ENCODE data around the gene HUS1.

Gene HUS1

DNA sequence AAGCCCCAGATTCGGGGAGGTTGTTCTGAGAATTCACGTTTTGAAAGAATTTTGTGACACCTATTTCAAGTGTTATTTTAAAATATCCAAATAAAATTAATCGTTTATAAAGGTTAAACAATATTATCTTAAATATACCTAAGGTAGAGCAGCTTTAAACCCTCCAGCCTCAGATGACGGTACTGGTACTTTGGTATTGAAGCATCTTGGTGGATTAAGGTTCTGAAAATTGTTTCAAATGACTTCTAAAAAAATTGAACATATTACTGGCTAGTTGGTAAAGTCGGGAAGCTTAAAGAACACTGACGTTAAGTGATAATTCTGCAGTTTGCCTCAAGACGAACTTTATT is 392 bp upstream of the HUS1 start:
- DNase-seq (ENCODE audit: low read depth, low spot score): no peak

DNA sequence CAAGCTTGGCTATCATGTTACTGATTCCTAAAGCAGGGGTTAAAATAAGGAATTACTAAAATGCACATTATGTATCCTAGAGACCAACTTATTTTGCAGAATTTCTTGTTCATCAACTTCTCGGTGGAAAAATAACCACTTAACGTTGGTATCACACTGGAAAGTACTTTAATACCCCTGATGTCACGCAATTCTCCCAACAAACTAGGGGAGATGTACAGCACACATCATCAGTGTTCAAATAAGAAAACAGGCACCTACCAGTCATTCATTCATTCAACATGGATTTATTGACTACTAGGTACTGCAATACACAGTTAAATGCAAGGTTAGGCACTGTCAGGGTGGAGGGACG is 648 bp downstream of the HUS1 start:
- no peak for DNase-seq (ENCODE audit: low read depth, low spot score)

DNA sequence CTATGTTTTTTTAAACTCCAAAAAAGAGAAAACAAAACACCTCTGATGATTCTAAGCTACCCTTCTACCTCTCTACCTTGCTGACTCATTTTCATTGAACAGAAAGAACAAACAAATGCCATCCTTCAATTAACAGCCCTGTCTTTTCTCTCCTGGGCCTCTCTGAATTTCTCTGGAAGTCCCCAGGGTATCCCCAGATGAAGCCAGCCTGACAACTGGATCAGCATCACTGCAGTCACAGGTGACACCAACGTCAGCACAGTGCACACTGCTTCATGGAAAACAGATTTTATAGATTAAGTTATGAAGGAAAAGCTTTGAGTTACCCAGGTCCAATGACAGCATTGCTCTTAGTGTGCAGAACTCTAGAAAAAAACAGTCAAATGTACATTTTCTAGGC is 5.7 kb downstream of the HUS1 start:
- no peak for DNase-seq (ENCODE audit: low read depth, low spot score)

DNA sequence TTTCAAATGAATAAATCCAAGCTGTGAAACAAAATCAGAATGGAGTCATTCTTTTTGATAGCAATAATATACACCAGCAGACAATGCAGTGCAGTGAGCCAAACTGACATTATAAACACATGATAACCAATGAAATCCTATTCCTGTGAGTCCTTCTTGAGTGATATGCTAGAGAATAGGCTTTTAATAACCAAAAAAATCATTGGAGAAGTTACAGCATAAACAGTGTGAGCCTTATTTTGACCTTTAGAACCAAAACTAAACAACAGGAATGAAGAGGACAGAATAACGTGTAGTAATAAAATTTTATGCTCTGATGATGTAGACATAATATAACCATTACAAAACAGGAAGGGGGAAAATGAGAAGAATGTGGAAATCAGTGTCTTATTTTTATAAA is 8.7 kb downstream of the HUS1 start:
- no peak for DNase-seq (ENCODE audit: low read depth, low spot score)

DNA sequence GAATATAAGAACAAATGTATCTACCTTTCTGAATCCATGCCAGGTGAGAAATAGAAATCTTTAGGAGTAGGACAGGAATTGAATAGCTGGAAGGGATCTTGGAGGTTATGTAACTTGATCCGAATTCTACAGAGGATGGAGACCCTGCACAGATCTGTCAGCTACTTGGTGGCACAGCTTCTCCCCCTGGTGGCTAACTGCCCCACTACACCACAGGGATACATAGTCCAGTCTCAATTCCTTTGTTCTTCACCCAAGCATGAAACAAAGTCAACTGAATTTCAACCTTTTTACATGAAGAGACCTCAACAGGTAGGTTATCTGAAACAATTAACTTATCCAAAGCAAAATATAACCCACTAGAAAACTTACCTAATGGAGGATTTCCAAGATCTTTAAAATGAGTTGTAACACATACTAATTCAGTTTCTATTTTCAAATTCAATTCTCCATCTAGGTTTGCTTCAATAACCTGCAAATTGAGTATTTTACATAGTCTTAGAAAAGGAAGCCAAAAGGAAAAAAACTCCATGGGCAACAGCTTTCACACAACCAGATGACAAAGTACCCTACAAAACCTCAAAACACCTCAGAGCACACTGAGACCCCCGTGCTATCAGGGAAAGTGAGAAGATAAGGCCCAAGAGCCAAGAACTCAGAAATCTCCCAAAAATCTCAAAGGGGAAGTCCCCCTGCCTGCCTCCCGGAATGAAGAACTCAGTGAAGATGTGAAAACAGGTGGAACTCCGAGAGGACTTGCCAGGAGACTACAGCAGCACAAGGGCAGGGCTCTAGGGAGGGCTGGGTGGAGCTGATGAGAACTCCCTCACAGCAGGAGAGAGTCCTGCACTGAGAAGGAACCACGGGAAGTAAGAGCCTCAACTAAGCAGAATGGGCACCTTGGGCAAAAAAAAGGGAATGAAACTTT is 10.3 kb downstream of the HUS1 start:
- DNase-seq (ENCODE audit: low read depth, low spot score): no peak

DNA sequence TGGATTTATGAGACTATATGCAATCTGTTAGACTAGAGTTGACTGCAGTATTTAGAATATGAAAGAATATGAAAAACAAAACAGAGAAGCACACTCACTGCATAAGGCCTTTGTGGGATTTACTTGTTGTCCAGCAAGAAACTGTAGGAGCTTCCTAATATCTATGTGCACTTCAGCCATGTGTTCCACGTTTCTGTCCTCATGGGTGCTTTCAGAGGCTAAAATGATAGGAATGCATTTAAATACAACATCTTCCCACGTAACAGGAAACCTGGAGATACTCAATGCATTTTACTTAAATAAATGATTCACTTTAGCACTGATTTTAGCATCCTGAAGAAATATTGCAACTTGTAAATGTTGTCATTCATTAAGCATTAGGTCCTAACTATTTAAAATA is 11.7 kb downstream of the HUS1 start:
- DNase-seq (ENCODE audit: low read depth, low spot score): no peak

DNA sequence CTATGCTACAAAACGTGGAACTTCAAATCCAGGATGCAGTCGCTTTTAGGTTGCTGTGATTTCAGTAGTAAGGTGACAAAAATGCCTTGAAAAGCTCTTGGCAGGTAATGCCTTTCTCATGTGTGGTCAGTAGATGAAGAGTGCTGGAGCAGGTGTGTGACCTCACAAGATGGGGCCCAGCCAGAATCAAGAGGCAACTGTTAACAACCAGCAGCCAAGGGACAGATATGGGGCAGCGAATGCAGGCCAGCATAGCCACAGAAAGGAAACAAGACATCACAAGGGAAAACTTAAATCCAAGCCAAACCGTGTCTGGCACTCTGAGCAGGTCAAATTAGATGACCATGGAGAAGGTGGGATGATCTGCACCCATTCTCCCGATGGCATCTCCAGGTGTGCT is 12.3 kb downstream of the HUS1 start:
- DNase-seq (ENCODE audit: low read depth, low spot score): no peak

DNA sequence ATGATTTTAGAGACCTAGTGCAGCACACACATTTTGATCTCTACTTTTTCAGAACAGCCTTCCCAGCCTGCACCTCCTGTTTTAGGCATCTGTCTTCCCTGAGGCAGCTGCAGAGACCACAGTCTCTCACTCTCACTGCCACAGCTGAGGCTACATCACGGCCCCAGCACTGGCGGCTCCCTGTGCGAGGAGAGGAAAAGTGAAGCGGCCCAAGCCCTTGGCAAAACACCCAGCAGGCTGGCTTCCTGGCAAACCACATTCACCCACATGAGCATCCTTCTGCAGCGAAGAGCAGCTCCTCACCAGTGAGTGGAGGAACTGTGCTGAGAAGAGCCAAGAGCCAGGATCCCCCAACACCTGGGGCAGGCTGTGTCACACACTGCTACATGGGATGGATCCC is 14.0 kb downstream of the HUS1 start:
- no peak for DNase-seq (ENCODE audit: low read depth, low spot score)

DNA sequence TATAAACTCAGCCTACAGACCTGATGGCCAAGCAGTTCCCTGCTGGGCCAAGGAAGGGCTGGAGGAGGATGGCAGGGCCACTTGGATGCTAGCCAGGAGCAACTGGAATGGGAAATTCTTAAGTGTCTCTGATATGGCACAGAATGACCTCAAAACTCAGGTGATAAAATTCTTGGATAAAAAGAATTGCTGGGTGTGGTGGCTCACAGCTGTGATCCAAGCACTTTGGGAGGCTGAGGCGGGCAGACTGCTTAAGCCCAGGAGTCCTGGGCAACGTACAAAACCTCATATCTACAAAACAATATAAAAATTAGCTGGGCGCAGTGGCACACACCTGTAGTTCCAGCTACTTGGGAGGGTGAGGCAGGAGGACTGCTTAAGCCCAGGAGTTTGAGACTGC is 17.2 kb downstream of the HUS1 start:
- no peak for DNase-seq (ENCODE audit: low read depth, low spot score)

DNA sequence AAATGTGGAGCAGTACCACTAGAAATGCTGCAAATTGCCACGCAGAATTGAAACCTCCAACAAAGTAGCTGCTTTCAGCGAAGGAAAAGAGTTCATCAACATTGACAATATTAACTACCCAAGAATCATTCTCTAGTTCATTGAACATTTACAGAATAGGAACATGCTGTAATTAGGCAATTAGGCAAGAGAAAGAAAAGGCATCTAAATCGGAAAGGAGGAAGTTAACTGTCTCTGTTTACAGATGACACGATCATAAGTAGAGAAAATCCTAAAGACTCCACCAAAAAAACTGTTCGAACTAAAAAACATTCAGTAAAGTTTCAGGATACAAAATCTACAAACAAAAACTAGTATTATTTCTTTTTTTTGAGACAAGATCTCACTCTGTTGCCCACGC is 22.3 kb downstream of the HUS1 start:
- no peak for DNase-seq (ENCODE audit: low read depth, low spot score)

DNA sequence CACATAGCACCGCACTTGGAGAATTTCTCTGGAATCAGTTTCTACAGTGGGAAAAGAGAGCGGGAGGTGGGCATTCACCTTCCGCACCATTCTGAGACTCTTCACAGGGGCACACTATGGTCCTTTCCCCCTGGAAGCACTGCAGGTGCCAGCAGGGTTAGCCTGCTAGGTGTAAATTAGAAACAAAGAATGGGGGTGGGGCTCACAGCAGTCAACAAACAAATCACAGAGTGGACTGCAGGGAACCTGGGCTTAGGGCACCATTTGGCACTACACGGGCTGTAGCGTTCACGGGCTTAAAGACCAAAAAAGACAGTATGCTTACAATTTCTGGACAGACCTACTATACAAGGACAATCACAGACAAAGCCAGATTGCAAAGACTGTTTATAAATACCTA is 23.2 kb downstream of the HUS1 start:
- no peak for DNase-seq (ENCODE audit: low read depth, low spot score)

DNA sequence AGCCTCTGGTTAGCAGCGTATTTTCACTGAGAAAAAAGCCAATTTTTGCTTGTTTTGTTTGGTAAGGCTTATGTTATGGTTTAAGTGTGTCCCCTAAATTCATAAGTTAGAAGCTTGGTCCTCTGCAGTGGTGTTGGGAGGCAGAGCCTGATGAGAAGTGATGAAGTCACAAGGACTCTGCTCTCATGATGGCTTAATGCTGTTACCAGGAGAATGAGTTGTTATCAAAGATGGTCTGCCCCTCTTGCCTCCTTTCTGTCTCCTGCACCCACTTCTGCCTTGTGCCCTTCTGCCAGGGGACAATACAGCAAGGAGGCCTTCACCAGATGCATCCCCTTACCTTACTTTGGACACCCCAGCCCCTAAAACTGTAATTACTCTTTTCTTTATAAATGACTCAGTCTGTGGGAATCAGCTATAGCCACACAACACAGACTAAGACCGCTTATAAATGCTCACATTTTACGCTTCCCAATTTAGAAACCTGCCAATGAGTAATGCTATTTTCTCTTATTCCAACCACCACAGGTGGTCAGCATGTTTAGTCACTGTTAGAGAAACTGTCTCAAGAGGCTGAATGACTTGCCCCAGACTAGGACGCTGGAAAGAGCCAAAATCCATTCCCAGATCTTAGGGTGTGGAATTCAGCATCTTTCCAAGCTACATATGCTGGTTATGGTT is 25.0 kb downstream of the HUS1 start:
- DNase-seq (ENCODE audit: low read depth, low spot score): no peak

DNA sequence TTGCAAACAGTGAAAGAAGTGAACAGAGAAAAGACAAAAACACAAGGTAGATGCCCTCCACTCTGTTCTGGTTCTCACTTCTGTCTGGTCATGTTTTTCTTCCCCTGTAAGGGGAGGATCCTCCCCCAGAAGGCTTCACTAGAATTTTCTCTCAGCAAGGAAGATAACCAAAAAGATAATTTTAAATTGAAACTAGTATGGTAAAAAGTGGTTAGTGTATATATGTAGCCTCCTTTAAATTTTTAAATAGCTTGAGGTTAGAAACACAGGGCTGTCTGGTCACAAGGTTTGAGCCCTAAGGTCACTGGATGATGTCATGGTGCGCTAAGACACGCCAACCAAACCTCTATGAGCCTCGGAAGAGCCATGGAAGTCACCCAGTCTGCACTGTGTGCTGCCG is 25.6 kb downstream of the HUS1 start:
- no peak for DNase-seq (ENCODE audit: low read depth, low spot score)

DNA sequence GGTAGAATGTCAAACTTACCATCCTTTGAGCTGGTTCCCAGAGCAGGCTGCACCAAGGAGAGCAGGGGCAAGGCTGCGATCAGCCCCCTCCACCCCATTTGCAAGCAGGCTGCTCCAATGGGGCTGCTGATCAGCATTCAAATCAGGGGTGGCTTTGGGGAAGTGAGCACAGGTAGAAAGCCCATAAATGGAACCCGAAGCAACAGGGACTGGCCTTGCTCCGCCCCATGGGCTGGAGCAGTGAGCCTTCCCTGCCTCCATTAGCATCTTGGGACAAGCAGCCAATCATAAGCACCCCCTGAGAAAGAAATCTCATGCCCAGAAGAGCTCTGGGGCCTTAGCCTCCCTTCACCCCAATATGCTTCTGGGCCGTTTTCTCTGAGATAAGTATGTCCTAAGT is 27.2 kb downstream of the HUS1 start:
- DNase-seq (ENCODE audit: low read depth, low spot score): no peak

DNA sequence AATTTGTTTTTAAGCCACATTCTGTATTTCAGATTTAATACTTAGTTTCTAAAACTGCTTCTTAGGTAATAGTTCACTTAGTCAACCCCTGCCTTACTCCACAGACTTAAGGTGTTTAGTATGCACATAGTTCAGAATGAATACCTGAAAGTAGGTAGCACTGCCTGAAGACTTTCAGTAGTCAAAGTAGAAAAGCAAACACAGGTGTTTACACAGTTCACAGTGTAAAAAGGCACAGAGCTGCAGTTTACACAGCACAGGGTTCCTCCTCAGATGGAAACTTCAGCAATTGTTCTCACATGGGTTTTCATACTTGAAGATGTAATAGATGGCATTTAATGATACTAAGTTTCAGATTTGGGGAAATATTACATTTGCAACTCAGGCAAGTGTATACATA is 28.0 kb downstream of the HUS1 start:
- no peak for DNase-seq (ENCODE audit: low read depth, low spot score)

DNA sequence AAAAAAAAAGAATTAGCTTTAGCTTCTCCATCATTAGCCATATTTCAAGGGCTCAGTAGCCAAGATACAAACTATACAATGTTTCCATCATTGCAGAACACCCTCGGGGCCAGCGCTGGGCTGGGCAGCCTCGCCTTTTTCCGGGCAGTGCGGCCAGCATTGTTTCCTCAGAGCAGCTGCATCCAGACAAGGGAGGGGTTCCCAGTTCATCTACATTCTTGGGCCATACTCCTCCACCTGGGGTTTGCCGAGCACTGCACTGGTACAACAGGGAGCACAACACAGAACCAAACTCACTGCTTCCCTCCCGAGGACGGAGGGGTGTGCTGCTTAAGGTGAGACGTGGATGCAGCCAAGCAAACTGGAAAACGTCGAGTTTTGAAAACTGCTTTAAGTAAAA is 28.7 kb downstream of the HUS1 start:
- no peak for DNase-seq (ENCODE audit: low read depth, low spot score)

DNA sequence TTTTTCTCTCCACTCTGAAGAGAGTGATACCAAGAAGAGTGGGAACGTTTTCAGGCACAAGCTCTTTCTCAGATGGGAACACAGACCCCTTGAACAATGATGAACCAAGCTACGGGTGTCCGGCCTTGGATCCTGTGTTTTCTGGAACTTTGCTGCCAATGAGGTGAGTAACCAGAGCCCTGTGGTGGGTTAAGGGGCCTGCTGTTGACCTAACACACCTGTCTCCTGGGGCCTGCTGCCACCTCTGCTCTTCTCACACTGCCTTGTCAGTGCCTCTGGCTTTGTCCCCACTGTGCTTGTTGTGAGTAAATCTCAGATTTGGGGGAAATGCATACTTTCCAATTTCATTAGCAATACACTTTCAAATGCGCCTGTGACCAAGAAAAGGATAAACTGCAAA is 29.7 kb downstream of the HUS1 start:
- DNase-seq (ENCODE audit: low read depth, low spot score): no peak

DNA sequence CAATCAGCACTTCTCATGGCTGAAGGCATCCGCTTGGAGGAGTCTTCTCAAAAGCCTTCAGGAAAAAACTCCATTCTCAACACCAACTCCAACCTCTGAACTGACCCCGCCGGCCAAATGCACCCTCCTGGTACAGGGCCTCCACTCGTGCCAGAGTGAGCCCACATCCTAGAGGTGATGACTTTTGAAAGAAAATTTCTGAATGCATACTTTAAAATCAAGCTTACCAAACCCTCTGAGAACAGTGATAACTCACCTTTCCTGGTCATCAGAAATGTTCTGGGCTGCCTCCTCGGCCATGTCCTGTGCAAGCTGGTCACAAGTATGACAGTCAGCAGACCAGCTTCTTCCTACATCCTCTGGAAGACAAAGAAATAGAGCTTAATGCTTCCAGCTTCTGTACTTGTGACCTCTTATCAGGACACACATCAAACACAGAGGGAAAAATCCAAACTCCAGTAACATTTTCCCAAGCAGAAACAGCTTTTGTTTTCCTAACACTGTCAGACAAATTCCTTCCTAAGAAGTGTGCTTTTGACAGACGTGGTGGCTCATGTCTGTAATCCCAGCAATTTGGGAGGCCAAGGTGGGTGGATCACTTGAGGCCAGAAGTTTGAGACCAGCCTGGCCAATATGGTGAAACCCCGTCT is 31.1 kb downstream of the HUS1 start, which contains the start of gene PKD1L1:
Gene PKD1L1 (minus strand): TSS at position 326 of the 650 bp plus-strand sequence. CDS start 26 bp downstream, at position 300.
- DNase-seq (ENCODE audit: low read depth, low spot score): no peak

DNA sequence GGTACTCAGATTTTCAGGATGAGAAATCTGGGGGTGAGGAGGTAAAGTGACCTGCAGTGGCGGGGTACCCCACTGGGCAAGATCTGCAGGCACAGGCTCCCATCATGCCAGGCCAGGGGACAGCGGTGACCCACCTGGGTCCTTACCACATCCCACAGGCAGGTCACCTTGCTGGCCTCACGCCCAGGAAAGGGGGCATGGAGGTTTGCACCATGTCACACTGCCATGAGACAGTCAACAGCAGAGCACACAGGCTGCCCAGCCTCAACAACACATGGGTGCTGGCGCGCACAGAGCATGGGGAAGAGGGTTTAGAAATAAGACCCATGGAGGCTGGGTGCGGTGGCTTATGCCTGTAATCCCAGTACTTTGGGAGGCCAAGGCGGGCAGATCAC is 32.1 kb downstream of the HUS1 start:
- no peak for DNase-seq (ENCODE audit: low read depth, low spot score)

DNA sequence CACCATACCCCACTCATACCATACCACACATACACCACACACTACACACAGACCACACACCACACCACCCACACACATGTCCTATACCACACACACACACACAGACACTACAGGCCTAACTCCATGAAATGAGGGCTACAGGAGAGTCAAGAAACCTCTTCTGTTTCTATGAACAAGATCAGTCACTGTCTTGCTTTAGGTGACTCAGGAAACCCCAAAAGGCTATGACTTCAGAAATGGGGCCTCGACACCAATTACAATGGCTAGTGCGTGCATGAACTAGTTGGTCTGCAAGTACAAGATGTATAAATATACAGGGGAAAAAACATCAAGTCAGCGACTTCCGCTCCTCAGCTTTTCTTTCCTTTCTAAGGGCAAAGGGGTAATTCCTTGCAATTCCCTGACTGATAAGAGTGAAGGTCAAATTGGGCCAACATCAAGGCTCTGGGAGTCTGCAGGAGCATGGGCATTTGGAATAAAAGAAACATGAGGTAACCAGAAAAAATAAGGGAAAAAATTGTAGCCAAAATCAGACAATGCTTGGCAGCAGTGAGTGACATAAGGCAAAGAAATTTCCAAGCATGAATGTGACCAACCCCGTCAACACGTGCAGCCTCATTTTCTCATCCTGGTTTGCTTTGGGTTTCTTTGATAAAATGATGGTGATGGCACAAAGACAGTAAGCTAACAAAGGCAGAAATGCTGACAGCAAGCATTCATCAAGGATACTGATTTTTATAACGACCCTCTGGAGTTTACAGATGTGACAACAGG is 32.6 kb downstream of the HUS1 start:
- no peak for DNase-seq (ENCODE audit: low read depth, low spot score)

DNA sequence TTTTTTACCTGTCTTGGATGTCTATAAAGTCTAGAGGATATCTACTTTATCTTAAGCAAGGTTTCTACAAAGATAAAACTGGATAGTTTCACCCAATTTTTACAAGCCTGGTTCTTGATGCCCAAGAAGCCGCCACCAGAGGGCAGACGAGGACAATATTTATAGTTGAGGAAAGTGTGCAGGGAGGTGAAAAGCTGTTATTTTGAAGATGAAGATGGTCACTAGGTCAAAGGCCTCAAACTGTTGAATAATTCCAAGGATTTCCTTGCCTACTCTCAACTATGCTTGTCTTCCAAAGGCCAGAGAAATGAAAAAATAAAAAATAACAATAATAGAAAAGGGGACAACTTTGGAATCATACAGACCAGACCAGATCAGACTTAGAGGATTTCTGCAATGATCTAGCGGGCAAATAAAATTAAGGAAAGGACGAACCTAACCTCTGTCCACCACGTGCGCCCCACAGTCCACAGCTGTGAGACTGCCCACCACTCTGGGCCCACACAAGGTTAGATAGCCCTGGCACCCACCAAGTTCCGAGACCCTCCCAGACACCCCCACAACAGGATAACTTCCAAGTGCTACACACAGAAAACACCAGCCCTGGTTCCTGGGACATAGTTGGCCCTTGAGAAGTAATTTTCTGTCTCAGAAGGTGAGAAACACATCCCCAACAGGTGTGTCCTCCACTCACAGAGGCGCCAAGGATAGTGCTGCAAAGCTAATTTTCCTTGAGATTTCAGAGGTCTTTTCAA is 34.0 kb downstream of the HUS1 start:
- DNase-seq (ENCODE audit: low read depth, low spot score): no peak
